Activated effector memory CD4-positive, alpha-beta T cell treated with Interleukin-2 at 50 U/mL for 16 hours (primary cell): Measurements from ENCODE around the gene SGCG.
"Not testable (repeated sequence)": the region's sequence is repeated elsewhere in the genome, so short reads cannot be mapped to it uniquely, and the experiment has no call there.

Experiments
- DNase-seq: peaks from one replicate; pipeline ENCODE4 v3.0.0-alpha.2; 2020

The SGCG gene

DNA sequence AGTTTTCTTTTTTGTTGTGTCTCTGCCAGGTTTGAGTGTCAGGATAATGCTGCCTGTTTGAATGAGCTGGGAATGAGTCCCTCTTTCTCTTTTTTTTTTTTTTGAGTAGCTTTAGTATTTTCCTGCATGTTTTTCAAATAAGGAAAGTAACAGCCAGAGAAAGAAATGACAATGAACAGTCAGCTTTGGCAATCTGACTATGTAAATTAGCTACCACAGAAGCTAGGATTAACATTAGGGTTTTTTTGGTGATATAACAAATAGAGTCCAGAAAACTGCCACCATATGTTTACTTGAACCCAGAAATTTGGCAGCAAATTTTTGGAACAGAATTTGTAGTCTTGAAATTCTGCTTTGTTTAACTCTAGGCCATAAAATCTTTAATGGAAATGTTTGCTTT lies 50.5 kb downstream of the SGCG start:
- no peak for DNase-seq

DNA sequence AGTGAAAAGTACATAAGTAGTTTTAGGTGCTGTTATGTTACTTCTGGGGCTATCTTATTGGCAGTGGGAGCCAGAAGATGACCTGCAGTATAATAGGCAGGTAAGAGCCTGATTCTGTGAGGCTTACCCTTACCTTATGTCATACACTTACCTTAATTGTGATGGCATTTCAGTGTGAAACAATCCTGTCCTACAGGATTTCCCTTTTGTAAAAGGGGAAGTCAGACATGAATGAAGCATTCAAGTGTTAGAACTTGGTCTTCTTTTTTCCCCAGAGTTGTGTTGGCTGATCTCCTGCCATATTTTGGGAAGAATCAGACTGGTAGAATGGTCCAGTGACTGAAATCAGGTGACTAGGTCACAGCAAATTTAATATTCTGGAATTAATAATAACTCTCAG lies 55.2 kb downstream of the SGCG start:
- no peak for DNase-seq

DNA sequence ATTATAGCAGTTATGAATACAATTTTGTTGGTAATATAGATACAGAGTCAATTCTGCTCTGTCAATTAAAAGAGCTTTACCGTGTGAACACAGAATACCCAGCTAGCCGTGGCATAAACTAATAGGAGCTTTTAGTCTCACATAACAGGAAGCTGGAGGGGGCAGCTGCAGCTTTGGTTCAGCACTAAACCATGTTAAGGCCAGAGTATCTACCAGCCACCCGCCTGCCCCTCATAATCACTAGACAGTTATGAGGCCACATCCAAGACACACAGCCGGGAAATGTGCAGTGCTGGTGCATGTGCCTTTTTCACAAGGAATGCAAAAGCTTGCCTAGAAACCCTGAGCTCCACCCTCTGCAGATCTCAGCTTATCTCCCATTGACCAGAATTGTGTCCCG lies 62.3 kb downstream of the SGCG start:
- no peak for DNase-seq

DNA sequence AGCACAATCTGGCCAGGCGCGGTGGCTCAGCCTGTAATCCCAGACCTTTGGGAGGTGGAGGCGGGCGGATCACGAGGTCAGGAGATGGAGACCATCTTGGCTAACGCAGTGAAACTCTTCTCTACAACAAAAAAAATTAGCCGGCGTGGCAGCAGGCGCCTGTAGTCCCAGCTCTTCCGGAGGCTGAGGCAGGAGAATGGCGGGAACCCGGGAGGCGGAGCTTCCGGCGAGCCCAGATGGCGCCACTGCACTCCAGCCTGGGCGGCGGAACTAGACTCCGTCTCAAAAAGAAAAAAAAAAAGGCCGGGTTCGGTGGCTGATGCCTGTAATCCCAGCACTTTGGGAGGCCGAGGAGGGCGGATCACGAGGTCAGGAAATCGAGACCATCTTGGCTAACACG lies 67.6 kb downstream of the SGCG start:
- not testable (repeated sequence) for DNase-seq

DNA sequence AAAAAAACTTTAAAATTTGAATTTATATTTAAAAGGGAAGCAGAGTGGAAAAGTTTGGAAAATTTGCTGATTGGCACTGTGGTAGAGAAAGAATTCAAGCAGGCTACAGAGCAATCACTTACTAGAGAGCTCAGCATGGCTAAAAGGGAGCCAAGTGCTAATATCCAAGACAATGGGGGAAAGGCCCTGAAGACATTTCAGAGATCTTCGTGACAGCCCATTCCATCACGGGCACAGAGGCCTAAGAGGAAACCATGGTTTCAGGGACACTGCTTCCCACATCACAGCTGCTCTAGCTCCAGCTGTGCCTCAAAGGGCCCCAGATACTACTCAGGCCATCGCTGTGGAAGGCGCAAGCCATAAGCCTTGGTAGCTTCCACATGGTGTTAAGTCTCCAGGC lies 73.7 kb downstream of the SGCG start:
- DNase-seq: no peak

DNA sequence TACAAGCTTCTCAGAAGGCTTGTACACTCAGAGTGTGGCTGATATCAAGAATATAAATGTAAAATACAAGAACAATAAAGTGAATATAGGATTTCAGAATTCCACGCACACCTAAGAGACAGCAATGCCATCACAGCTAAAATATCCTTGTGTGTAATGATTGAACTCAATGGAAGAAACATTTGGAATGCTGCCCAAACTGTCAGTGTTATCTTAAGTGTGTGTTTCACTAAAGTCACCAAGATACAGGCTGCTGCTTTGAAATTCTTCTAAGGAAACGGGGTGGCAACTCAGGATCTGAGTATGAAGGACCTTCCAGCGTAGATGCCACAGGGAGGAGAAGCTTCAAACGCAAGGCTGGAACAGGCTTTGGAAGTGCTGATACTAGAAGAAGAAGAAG lies 86.8 kb downstream of the SGCG start:
- no peak for DNase-seq

DNA sequence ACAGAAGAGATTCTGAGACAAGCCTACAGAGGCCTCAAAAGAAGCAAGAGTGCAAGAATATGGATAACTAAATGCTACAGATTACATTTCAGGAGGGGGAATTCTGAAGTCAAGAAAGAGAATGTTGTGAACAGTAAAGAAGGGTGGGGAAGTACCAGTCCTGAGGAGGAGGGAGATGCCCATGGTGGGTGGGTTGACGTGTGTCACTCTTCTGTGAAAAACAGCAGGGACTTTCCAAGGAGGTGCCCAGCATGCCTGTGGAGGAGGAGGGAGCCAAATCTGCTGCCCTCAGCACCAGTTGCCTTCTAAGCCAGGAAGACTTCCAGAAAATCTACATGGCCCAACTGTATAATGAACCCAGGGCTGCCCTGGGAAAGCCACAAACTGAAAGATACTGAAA lies 87.7 kb downstream of the SGCG start:
- no peak for DNase-seq

DNA sequence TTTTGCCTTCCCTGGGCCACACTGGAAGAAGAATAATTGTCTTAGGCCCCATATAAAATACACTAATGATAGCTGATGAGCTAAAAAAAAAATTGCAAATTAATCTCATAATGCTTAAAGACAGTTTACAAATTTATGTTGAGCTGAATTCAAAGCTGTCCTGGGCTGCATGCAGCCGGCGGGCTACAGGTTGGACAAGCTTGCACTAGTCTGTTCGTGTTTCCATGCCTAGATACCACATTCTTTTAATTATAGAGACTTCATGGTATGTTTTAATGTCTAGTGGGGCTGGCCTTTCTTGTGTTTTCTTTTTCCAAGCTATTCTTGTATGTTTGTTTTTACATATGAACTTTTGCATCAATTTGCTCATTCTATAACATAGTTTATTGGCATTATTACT lies 90.6 kb downstream of the SGCG start:
- DNase-seq: no peak

DNA sequence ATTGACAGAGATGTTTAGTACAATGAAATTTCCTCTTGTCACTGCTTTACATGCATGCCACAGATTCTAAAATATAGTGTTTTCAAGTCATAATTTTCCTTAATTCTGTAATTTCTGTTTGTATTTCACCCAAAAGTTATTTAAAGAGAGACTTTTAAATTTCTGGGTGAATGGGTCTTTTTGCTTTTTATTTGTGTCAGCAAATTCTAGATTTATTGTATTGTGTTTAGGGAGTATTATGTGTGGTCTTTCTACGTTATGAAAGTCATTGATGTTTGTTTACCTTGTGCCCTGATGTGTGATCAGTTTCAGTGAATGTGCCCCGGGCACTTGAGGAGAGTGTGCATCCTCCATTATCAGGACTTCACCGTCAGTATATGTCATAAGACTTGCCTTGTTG lies 92.7 kb downstream of the SGCG start:
- DNase-seq: no peak

DNA sequence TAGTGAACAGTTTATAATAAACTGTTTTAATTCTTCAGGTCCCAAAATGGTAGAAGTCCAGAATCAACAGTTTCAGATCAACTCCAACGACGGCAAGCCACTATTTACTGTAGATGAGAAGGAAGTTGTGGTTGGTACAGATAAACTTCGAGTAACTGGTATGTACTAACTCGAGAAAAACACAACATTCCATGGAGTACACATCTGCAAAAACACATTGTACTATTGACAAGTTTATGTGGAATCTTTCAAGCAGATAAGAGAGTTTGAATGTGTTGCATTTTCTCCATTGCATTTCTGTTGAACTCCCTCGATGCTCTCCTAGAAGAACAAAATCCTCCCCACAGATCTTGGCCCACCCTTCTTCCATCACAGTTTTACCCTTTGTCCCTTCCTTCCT lies 98.5 kb downstream of the SGCG start:
- DNase-seq: no peak

DNA sequence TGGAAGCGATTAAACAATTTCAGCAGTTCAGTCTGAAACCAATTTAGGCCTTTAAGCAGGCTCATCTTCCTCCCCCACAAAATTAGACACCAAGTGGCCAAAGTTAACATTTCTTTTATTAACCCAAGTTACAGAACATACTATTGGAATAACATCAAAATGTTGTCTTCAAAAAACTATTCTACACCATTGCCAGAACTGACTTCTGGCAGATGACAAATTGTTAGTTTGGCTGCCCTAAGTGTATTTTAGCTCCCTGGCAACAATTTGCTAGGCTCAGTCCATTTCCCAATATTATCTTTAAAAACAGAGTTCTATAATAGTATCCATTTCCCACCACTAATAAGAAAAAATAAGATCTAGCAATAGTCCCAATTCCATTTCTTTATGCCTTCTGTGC lies 107.8 kb downstream of the SGCG start:
- DNase-seq: no peak

DNA sequence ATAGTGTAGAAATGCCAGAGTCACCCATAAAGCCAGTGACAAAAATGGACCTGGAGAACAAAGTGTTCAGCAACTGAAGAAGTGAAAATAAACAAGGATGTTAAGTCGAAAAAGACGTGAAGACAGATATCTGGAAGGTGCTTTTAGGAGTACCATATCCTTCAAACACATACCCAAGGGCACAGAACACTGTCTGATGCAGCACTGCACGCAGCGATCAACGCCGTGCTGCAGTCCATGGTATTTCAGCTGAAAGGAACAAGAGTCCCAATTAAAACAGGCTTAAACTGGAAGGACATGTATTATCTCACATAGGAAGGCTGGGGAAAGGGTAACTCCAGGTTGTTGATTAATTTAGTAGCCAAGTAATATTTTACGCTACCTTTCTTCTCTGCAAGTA lies 108.2 kb downstream of the SGCG start:
- no peak for DNase-seq

DNA sequence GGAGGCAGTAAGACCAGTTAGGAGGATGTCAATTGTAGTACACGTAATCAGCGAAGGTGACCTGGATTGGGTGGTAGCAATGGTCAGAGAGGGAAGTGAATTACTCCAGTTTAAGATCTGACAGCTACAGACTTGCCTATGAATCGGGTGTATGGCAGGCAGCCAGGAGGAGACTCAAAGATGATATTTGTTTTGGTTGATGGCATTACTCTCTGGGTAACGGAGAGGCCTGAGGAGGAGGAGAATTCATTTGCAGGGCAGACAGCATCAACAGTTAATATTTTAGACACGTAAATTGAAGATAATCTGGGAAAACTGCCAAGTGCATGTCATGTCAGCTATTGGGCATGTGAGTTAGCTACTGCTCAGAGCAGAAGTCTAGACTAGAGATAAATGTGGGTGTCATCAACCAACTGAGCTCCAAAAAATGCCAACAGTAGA lies 109.2 kb downstream of the SGCG start:
- no peak for DNase-seq

DNA sequence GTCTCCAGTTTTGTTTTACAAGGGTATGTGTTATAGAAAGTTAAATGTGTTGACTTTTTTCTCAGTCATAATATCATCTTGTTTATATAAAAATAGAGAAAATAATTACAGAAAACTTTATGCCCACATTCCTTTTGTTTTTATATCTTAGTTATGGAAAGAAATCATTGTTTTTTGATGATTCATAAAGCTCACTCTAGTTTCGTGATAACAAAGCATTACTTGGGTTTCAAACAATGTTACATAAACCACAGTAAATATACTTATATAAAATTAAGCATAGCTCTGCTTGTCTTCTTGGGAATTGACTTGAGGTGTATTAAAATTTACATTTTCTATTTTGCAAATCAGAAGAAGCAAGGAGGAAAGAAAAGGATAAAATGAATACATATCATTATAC lies 111.8 kb downstream of the SGCG start:
- DNase-seq: no peak

DNA sequence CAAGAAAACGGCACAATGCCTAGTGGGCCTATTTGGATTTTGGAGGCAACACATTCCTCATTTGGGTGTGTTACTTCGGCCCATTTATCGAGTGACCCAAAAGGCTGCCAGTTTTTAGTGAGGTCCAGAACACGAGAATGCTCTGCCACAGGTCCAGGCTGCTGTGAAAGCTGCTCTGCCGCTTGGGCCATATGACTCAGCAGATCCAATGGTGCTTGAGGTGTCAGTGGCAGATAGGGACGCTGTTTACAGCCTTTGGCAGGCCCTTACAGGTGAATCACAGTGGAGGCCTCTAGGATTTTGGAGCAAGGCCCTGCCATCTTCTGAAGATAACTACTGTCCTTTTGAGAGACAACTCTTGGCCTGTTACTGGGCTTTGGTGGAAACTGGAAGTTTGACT lies 134.1 kb downstream of the SGCG start:
- not testable (repeated sequence) for DNase-seq

DNA sequence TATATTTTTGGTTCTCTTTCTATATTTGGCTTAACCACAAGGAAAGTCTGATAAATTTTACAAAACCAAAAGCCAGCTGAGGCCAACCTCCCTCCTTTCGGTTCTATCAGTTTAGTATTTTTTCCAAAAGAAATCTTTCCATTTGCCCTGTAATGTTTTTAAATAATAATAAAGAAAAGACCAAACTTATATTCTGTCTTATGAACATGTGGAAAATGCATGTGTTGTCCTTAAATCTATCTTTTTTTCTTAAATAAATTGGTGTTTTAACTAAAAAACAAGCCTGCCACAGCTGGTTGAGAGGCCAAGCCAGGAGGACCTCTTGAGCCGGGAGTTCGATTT lies 139.1 kb downstream of the SGCG start:
- DNase-seq: no peak

DNA sequence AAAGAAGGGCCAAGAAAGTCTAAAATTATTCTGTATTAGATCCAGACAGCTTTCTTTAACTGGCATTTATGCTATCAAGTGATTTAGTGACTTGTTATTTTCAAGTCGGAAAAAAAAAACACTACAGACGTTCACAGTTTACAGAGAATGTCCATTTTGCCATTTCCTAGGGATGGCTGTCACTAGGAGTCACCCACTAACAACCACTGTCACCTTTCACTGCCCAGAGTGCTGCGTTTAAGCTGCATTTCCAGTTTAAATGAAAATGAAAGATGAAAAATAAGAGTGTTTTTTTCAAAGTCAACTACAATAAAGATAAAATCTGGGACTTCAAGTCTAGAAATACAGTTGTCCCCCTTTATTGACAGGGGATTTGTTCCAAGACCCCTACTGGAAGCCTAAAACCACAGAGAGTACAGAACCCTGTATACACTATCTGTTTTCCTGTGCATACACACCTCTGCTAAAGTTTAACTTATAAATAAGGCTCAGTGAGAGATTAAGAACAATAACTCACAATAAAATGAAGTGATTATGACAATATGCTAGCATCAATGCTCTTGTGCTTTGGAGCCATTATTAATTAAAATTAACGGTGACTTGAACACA lies 140.3 kb downstream of the SGCG start:
- no peak for DNase-seq

DNA sequence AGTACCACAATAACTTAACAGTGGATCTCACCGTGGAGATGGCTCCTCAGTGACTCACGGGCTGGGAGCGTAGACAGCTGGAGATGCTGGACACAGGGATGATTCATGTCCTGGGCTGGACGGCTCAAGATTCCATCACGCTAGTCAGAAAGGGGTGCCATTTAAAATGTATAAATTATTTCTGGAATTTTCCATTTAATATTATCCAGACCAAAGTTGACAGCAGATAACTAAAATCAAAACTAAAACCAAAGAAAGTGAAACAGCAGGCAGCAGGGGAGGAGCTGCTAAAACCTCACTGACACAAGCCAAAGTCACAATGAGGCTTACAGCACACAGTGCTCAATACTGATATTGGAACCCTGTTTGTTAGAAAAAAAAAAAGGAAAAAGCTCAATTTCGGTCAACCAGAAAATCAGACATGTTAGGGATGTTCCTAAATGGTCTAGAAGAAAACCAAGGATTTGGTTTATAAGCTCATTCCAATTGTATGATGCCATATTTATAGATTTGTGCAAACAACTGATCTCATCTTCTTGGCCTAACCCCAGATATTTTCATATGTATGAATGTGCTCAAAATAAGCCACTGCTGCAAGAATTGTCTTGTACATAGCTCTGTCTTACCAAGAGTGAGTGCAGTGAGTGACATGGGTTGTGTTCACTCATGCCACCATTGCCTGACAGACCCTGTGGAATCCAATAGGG lies 140.9 kb downstream of the SGCG start:
- DNase-seq: no peak

DNA sequence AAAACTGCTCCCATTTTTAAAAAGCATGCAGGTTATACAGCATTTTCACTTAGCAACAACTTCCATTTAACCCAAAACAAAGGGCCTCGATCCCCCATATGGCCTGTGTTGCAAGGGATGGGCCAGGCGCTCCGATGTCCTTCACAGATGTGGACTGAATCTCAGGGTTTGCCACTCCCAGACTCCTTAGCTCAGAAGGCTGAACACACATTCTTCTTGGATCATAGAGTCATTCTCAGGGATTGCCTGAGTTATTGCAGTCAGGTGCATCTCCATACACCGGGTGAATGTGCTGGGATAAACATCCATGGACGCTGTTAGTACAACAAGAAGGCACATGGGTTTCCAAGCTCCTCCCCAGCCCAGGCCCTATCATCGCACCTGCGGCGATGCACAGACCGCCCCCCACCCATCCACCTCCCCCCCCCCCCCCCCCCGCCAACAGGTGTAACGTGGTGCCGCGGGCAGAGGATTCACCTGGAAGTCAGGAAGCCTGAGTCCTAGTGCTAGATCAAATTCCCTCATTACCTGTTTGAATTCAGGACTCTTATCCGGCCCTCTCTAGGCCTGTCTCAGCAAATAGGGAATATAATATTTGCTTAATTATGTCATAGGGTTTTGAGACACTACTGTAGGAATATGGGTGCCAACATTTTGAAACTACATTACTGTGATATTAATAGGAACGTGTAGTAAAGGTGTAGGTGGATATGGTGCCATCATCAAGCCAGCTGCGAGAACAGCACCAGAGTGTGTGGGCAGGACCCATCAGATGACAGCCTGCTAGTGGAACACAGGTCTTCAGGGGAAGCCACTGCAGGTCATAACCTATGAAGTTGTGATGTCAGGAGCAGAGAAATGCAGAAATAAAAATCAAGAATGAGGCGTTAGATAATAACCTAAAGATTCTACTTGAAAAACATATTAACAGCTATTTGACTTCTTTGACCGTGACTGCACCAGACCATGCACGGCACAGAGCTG lies 141.9 kb downstream of the SGCG start:
- DNase-seq: no peak

DNA sequence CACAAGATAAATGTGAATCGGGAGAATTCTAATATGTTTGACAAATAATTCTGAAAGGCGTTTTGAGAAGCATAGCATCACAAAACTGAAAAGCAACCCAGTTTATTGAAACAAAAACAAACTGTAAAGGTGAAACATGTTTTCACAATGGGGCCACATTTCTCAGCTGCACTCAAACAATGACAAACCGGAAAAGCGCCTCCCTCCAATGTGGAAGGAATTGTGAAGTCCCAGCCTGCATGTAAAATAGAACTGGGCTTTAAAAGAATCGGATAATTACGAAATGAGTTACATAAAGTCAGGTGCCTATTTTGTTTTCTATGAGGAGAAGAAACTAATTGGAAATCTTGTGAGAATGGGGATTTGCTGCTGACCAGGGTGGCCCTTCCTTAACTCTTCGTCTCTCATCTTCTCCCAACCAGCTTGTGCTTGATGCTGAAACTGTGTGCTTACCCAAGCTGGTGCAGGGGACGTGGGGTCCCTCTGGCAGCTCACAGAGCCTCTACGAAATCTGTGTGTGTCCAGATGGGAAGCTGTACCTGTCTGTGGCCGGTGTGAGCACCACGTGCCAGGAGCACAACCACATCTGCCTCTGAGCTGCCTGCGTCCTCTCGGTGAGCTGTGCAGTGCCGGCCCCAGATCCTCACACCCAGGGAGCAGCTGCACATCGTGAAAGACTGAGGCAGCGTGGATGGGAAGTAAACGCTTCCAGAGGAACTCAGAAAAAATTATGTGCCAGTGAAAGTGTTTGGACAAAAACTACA lies 143.3 kb downstream of the SGCG start:
- DNase-seq: no peak

DNA sequence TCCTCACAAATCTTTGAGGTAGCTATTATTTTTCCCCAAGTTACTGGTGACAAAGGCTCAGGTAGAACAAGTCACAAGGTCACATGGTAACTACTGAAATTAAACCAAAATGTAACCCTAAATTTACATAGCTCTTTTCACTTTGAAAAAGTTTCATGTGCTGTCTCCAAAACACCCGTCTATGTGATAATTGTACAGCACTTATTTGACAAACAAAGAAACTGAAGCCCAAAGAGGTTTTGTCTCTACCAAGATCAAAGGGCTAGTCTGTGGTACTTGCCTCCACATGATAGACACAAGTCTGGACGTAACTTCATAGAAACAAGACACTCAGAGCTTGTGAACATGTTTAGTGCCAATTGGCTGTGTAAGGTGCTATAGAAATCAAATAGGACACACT lies 144.4 kb downstream of the SGCG start:
- DNase-seq: no peak

DNA sequence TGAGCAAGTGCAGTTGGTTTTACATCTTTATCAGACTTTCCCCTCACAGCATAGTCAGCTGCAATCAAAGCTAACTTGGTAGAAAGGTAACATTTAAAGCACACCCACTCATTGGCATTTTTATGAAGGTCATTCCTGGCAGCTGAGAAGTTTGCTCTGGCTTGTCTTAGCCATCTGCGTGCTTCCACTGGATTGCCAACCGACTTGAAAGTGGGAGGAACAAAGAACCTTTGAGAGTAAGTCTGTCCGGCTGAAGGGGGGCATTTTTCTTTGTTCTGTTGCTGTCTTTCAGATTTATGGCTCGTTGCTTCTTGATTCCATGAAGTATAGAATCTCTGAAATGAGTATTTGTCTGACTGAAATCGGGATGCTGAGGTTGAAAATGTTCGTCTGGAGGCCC lies 149.6 kb downstream of the SGCG start:
- DNase-seq: no peak

DNA sequence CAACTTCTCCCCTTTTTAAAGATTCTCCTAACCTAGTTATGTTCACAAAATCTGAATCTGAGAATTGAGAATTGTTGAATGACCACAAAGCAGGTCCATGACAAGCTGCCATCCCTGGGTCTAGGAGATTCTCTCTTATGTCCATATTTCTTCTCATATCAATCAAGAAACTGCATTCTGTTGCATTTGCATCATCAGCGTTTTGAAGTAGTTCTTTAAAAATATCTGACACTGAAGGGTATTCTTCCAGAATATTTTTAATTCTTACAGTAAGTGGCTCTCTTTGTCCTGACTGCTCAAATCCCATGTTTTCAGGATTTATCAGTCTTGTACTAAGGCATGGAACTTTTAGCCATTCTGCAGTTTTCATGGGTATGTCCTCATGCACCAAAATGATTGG lies 158.4 kb downstream of the SGCG start:
- DNase-seq: no peak
